Fibroblast of lung (primary cell): Measurements from ENCODE around the gene EZR. TPM values are rescaled to one million over a fixed set of nuclear protein-coding genes. Genes with fewer than 3 reads are reported as not detected.
A peak's percentile ranks its signal among the peaks of the same experiment; 100 is the strongest.
"Not testable (repeated sequence)": the region's sequence is repeated elsewhere in the genome, so short reads cannot be mapped to it uniquely, and the experiment has no call there.

Experiments
- DNase-seq, 2 donors: peaks; one replicate each; pipeline versions ENCODE4 v3.0.0 to v3.0.0-alpha.2; 2010; ENCODE audit warnings: low read depth in 2 of 2
- H2AFZ ChIP-seq: 2 replicates; pipeline ENCODE4 v1.5.1; 2012; ENCODE audit warnings: low read length, control low read depth, inconsistent platforms
- H3K27ac ChIP-seq: 2 replicates; pipeline ENCODE4 v1.5.1; 2011; ENCODE audit warnings: low read length, control low read depth; ENCODE audit not compliant: insufficient read depth
- H3K27me3 ChIP-seq: 2 replicates; pipeline ENCODE4 v1.5.1; 2011; ENCODE audit warnings: mild to moderate bottlenecking, low read length; ENCODE audit not compliant: control insufficient read depth, insufficient read depth
- H3K36me3 ChIP-seq: 2 replicates; pipeline ENCODE4 v1.5.1; 2011; ENCODE audit warnings: low read length; ENCODE audit not compliant: control insufficient read depth, insufficient read depth
- H3K4me1 ChIP-seq: 2 replicates; pipeline ENCODE4 v1.5.1; 2011; ENCODE audit warnings: low read length; ENCODE audit not compliant: control insufficient read depth, insufficient read depth; ENCODE audit errors: extremely low read depth
- H3K4me2 ChIP-seq: 2 replicates; pipeline ENCODE4 v1.5.1; 2011; ENCODE audit warnings: low read length, control low read depth; ENCODE audit not compliant: insufficient read depth; ENCODE audit errors: extremely low read depth
- H3K4me3 ChIP-seq, 4 experiments: fragments of 200-600 bp in 1 of 4; sonication (generic) in 1 of 4; replicated peaks in 1 of 4; 2 replicates each; pipeline ENCODE4 v1.5.1; 2011 to 2016; ENCODE audit warnings: low read length in 4 of 4, low read depth in 3 of 4, mild to moderate bottlenecking in 3 of 4, control low read depth in 2 of 4, inconsistent platforms in 1 of 4, mixed read lengths in 1 of 4; ENCODE audit not compliant: insufficient read depth in 1 of 4; ENCODE audit errors: control extremely low read depth in 1 of 4
- H3K79me2 ChIP-seq: 2 replicates; pipeline ENCODE4 v1.5.1; 2012; ENCODE audit warnings: mild to moderate bottlenecking, low read length, inconsistent platforms; ENCODE audit not compliant: control insufficient read depth, insufficient read depth
- H3K9ac ChIP-seq: 2 replicates; pipeline ENCODE4 v1.5.1; 2011; ENCODE audit warnings: mild to moderate bottlenecking, low read length, control low read depth; ENCODE audit not compliant: insufficient read depth
- H3K9me3 ChIP-seq: 2 replicates; pipeline ENCODE4 v1.5.1; 2012; ENCODE audit warnings: low read depth, low read length; ENCODE audit not compliant: control insufficient read depth, insufficient read depth
- H4K20me1 ChIP-seq: 2 replicates; pipeline ENCODE4 v1.5.1; 2011; ENCODE audit warnings: low read length; ENCODE audit not compliant: control insufficient read depth, insufficient read depth; ENCODE audit errors: extremely low read depth
- CTCF ChIP-seq, 2 donors: IDR thresholded peaks in 1 of 2; conservative IDR thresholded peaks in 1 of 2; 1 replicate in 1 of 2; 2 replicates in 1 of 2; pipeline ENCODE4 v1.5.1; 2011 to 2012; ENCODE audit warnings: low read length in 2 of 2, control low read depth in 1 of 2, inconsistent platforms in 1 of 2, low read depth in 1 of 2, mild to moderate bottlenecking in 1 of 2
- EZH2 ChIP-seq: IDR thresholded peaks from 2 replicates; pipeline ENCODE4 v1.5.1; 2012; ENCODE audit warnings: low read length, control low read depth, mild to moderate bottlenecking; ENCODE audit errors: missing control alignments
- polyA plus RNA-seq, 2 donors: library from polyadenylated mRNA; depleted of rRNA in 1 of 2; stranded (reverse) in 1 of 2; unstranded in 1 of 2; fragments of >200 nt; gene quantifications; 2 replicates each; pipeline ENCODE4 v1.2.1, GENCODE V29; 2011 to 2012; ENCODE audit warnings: missing spikeins in 1 of 2
- total RNA-seq: library from RNA; depleted of rRNA; stranded (reverse); fragments of >200 nt; gene quantifications from 2 replicates; pipeline ENCODE4 v1.2.1, GENCODE V29; 2014

EZR gene
- total and polyA plus RNA-seq, 2 donors (not counting 1 experiment from before 2014, with no cell fraction given): 89.0 to 132 TPM

- no peak for DNase-seq
- Histone ChIP-seq H3K9me3 (no peaks in the 10 kb centered on the region), H2AFZ (no peak overlapping the region), H3K9ac (no peak overlapping the region), H4K20me1 (no peaks in the 10 kb centered on the region), H3K79me2 (no peaks in the 10 kb centered on the region), H3K27me3 (no peaks in the 10 kb centered on the region), H3K27ac (no peak overlapping the region), H3K4me2 (peak overlapping the region; percentile 17), H3K36me3 (no peaks in the 10 kb centered on the region), H3K4me1 (peaks cover 7% of the 10 kb centered on the region), H3K4me3 (no peak overlapping the region)
- TF ChIP-seq CTCF (conservative IDR thresholded peaks at IDR 0.05 in 1 of 2, IDR thresholded peaks at IDR 0.05 in 1 of 2; ENCODE audit: low read depth in 1 of 2, low read length in 2 of 2) (no peak), EZH2 (no peak)
Observed at GRCh38 chr6:158834675-158835385, 15.7 kb upstream of the EZR start.

GRCh38 chr6:158832807-158833206, 13.6 kb upstream of the EZR start:
- not testable (repeated sequence) for H3K4me3 ChIP-seq, H3K36me3 ChIP-seq, DNase-seq, H3K4me2 ChIP-seq, H3K27ac ChIP-seq, H2AFZ ChIP-seq, H3K79me2 ChIP-seq, H3K4me1 ChIP-seq, H3K9me3 ChIP-seq, H3K27me3 ChIP-seq, H3K9ac ChIP-seq, H4K20me1 ChIP-seq

- H3K27ac ChIP-seq: no peak overlapping the region
- no peaks in the 10 kb centered on the region for H3K9me3 ChIP-seq
- no peaks in the 10 kb centered on the region for H3K27me3 ChIP-seq
- no peak for TF ChIP-seq EZH2
- TF ChIP-seq CTCF (conservative IDR thresholded peaks at IDR 0.05 in 1 of 2, IDR thresholded peaks at IDR 0.05 in 1 of 2; ENCODE audit: low read depth in 1 of 2, low read length in 2 of 2): no peak
- H3K4me3 ChIP-seq: no peak overlapping the region
- H4K20me1 ChIP-seq: no peaks in the 10 kb centered on the region
- no peaks in the 10 kb centered on the region for H3K79me2 ChIP-seq
- H3K4me2 ChIP-seq: no peak overlapping the region
- no peak for DNase-seq
- peaks cover 7% of the 10 kb centered on the region for H3K4me1 ChIP-seq
- no peak overlapping the region for H2AFZ ChIP-seq
- H3K36me3 ChIP-seq: no peaks in the 10 kb centered on the region
- no peak overlapping the region for H3K9ac ChIP-seq
Observed at GRCh38 chr6:158832026-158832425, 12.9 kb upstream of the EZR start.
